GM12892 (cell line): ENCODE measurements around the gene LIN7A.

Source experiments
- POLR2A ChIP-seq: IDR thresholded peaks from 2 replicates; pipeline ENCODE4 v1.6.1; 2011; ENCODE audit warnings: low read depth, low read length, control low read depth
- POLR2AphosphoS5 ChIP-seq: IDR thresholded peaks from 2 replicates; pipeline ENCODE4 v1.6.1; 2011; ENCODE audit warnings: low read depth, low read length, control low read depth
- TAF1 ChIP-seq: IDR thresholded peaks from 2 replicates; pipeline ENCODE4 v1.6.1; 2011; ENCODE audit warnings: low read depth, mild to moderate bottlenecking, control low read depth, low read length, borderline replicate concordance

- TF ChIP-seq POLR2AphosphoS5 (no peak), POLR2A (no peak), TAF1 (no peak)
Observed at GRCh38 chr12:80747800-80748199, 189.9 kb downstream of the LIN7A start.
